ENCODE measurements around the gene MATN4. TPM values are rescaled to one million over a fixed set of nuclear protein-coding genes. Genes with fewer than 3 reads are reported as not detected.

The MATN4 gene
- total RNA-seq, 1 experiment from 2014 or later: 0.64 TPM

DNA sequence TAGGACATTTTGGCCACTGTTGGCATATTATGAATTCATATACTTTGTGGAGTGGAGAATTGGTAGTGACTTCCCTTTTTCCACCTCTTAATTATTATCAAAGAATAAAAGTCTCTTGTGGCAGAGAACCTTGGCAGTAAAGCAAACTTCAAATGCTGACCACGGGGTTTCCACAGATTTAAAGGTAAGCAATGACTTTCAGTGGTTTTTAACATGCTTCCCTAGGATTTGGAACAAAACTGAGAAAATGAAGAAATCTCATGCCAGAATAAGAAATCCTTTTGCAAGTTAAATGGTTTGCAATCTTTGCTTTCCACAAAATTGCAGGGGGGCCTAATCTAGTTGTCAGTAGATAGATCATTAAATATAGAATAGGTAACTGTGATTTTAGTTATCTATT lies 42.1 kb upstream of the MATN4 start:
- BruUV-seq (replicated peaks): no TSS peak
- ChIA-PET CTCF (interaction anchor here (1.5 kb wide), 1 partner anchor 10 kb away, joined by 3 read pairs; no protein-coding TSS in a partner anchor), POLR2A (interaction anchor here (1.3 kb wide), 1 partner anchor 13 kb away, joined by 4 read pairs; the partner anchor contains the start of gene SYS1), RAD21 (ENCODE audit: low non-redundant PET in 1 of 2, low total read pairs in 2 of 2, uncharacterized antibody in 2 of 2, unreplicated experiment in 2 of 2) (no interaction called here)
- TF ChIP-seq ZFX (IDR thresholded peaks at IDR 0.05) (no peak), ELF1 (IDR thresholded peaks at IDR 0.05; ENCODE audit: borderline replicate concordance, low read depth) (no peak), POLR2A (IDR thresholded peaks at IDR 0.05; ENCODE audit: borderline replicate concordance, extremely low read depth, insufficient read depth, insufficient read length) (no peak)
- H3K9ac ChIP-seq (ENCODE audit: low read length): no peak overlapping the region
- peaks cover 29% of the 10 kb centered on the region for H3K79me2 ChIP-seq (ENCODE audit: insufficient read depth, low read length)
- intact Hi-C loops (cut with micrococcal nuclease): no loop called here
- no peaks in the 10 kb centered on the region for H3K9me2 ChIP-seq (ENCODE audit: insufficient read depth)
- H3K27me3 ChIP-seq (ENCODE audit: insufficient read depth, low read length): no peaks in the 10 kb centered on the region
- H3K4me3 ChIP-seq (replicated peaks in 1 of 2; ENCODE audit: low read depth in 1 of 2, low read length in 2 of 2): no peak overlapping the region
- H3K4me1 ChIP-seq (ENCODE audit: control insufficient read depth in 1 of 2, insufficient read depth in 2 of 2, low read length in 2 of 2): peaks cover 36 to 51% of the 10 kb centered on the region in 2 experiments
- H2AFZ ChIP-seq (ENCODE audit: low read depth, low read length, poor library complexity, severe bottlenecking): no peak overlapping the region
- H3K27ac ChIP-seq (ENCODE audit: low read depth, low read length): no peak overlapping the region
- H3K36me3 ChIP-seq (ENCODE audit: control insufficient read depth in 1 of 2, insufficient read depth in 2 of 2, low read length in 2 of 2): no peaks in the 10 kb centered on the region
- no peaks in the 10 kb centered on the region for H3K9me3 ChIP-seq (ENCODE audit: control insufficient read depth in 1 of 2, insufficient read depth in 1 of 2, low read depth in 1 of 2, low read length in 2 of 2)
- no peak overlapping the region for H3K4me2 ChIP-seq (ENCODE audit: low read length)
- no peak for DNase-seq (ENCODE audit: low read depth, low spot score)
- no peak for ATAC-seq
- H4K20me1 ChIP-seq (ENCODE audit: insufficient read depth): no peaks in the 10 kb centered on the region

- Histone ChIP-seq H3K9me3 (ENCODE audit: control insufficient read depth in 1 of 2, insufficient read depth in 1 of 2, low read depth in 1 of 2, low read length in 2 of 2) (no peaks in the 10 kb centered on the region), H3K27ac (ENCODE audit: low read depth, low read length) (peak within 1 kb of the TSS; percentile 82), H3K4me3 (replicated peaks in 1 of 2; ENCODE audit: low read depth in 1 of 2, low read length in 2 of 2) (peak within 1 kb of the TSS; percentile 82 to 84), H3K4me1 (ENCODE audit: control insufficient read depth in 1 of 2, insufficient read depth in 2 of 2, low read length in 2 of 2) (peaks cover 47 to 54% of the 10 kb centered on the region in 2 experiments), H3K27me3 (ENCODE audit: insufficient read depth, low read length) (no peaks in the 10 kb centered on the region), H3K9ac (ENCODE audit: low read length) (peak within 1 kb of the TSS; percentile 80), H2AFZ (ENCODE audit: low read depth, low read length, poor library complexity, severe bottlenecking) (peak within 1 kb of the TSS; percentile 85), H4K20me1 (ENCODE audit: insufficient read depth) (no peaks in the 10 kb centered on the region), H3K9me2 (ENCODE audit: insufficient read depth) (no peaks in the 10 kb centered on the region), H3K79me2 (ENCODE audit: insufficient read depth, low read length) (peaks cover 50% of the 10 kb centered on the region), H3K36me3 (ENCODE audit: control insufficient read depth in 1 of 2, insufficient read depth in 2 of 2, low read length in 2 of 2) (no peaks in the 10 kb centered on the region; a peak in 1 of 4 replicates), H3K4me2 (ENCODE audit: low read length) (peak within 1 kb of the TSS; percentile 91)
- intact Hi-C loops (cut with micrococcal nuclease): no loop called here
- TF ChIP-seq EZH2phosphoT487 (IDR thresholded peaks at IDR 0.05; ENCODE audit: borderline replicate concordance) (no peak), ZFX (IDR thresholded peaks at IDR 0.05) (peak; percentile 54), SP1 (IDR thresholded peaks at IDR 0.05; ENCODE audit: low read depth) (no peak), POLR2A (IDR thresholded peaks at IDR 0.05; ENCODE audit: borderline replicate concordance, extremely low read depth, insufficient read depth, insufficient read length) (peak; percentile 90), JUND (IDR thresholded peaks at IDR 0.05) (no peak), POLR2AphosphoS5 (IDR thresholded peaks at IDR 0.05; ENCODE audit: low read depth, low read length) (peak; percentile 99), ZNF274 (IDR thresholded peaks at IDR 0.05; ENCODE audit: low read depth, low read length) (no peak)
- DNase-seq (ENCODE audit: low read depth, low spot score) (no peak), ATAC-seq (peak; percentile 71)
- CTCF ChIA-PET: interaction anchor here (1.8 kb wide), 1 partner anchor 15 kb away, joined by 7 read pairs; the partner anchor contains the start of gene SYS1
- no TSS peak for BruUV-seq (replicated peaks)
- RAD21 ChIA-PET (ENCODE audit: low non-redundant PET in 1 of 2, low total read pairs in 2 of 2, uncharacterized antibody in 2 of 2, unreplicated experiment in 2 of 2): interaction anchor here in 1 of 2 experiments (1.2 kb wide), 1 partner anchor 13 kb away, joined by 3 read pairs; no protein-coding TSS in a partner anchor
- POLR2A ChIA-PET: interaction anchor here (0.6 to 4.7 kb wide), 11 partner anchors 11 to 550 kb away, joined by 3 to 55 read pairs (median 5); partner anchors contain the start of genes PIGT and SYS1
Observed at GRCh38 chr20:45347936-45348778, 40.1 kb upstream of the MATN4 start, which contains the start of gene SDC4. Gene SDC4, minus strand, starts transcription at chr20:45348424. Its CDS starts 40 bp downstream, at chr20:45348384.
